Trophoblast cell (in vitro differentiated cells and primary cell): Measurements from ENCODE around the gene CLDN19.

ENCODE experiments used
- DNase-seq, 2 donors: peaks; one replicate each; pipeline ENCODE4 v3.0.0-alpha.2; 2016
- H2AFZ ChIP-seq: 2 replicates; pipeline ENCODE4 v1.6.1; 2013; ENCODE audit warnings: low read length, moderate library complexity, mild to moderate bottlenecking; ENCODE audit not compliant: insufficient read depth, poor library complexity
- H2AK5ac ChIP-seq: 2 replicates; pipeline ENCODE4 v1.6.1; 2013; ENCODE audit warnings: mild to moderate bottlenecking, low read length
- H2BK120ac ChIP-seq: 2 replicates; pipeline ENCODE4 v1.6.1; 2013; ENCODE audit warnings: low read length, mild to moderate bottlenecking, moderate library complexity; ENCODE audit not compliant: insufficient read depth, poor library complexity
- H2BK12ac ChIP-seq: 2 replicates; pipeline ENCODE4 v1.6.1; 2013; ENCODE audit warnings: mild to moderate bottlenecking, low read length, moderate library complexity
- H2BK5ac ChIP-seq: 2 replicates; pipeline ENCODE4 v1.6.1; 2013; ENCODE audit warnings: low read length, low read depth, moderate library complexity, mild to moderate bottlenecking; ENCODE audit not compliant: poor library complexity
- H3K14ac ChIP-seq: 2 replicates; pipeline ENCODE4 v1.6.1; 2013; ENCODE audit warnings: mild to moderate bottlenecking, low read length
- H3K18ac ChIP-seq: 2 replicates; pipeline ENCODE4 v1.6.1; 2013; ENCODE audit warnings: mild to moderate bottlenecking, low read length
- H3K23ac ChIP-seq: 2 replicates; pipeline ENCODE4 v1.6.1; 2013; ENCODE audit warnings: low read length
- H3K27ac ChIP-seq: 2 replicates; pipeline ENCODE4 v1.5.1; 2013; ENCODE audit warnings: low read depth, mild to moderate bottlenecking, inconsistent platforms, low read length, moderate library complexity
- H3K27me3 ChIP-seq: 2 replicates; pipeline ENCODE4 v1.6.1; 2013; ENCODE audit warnings: inconsistent platforms, mild to moderate bottlenecking, low read length, moderate library complexity; ENCODE audit not compliant: insufficient read depth
- H3K36me3 ChIP-seq, 2 experiments: 1 replicate in 1 of 2; 2 replicates in 1 of 2; pipeline ENCODE4 v1.6.1; 2013; ENCODE audit warnings: low read length in 2 of 2, mild to moderate bottlenecking in 2 of 2, moderate library complexity in 1 of 2; ENCODE audit not compliant: insufficient read depth in 2 of 2, control insufficient read depth in 1 of 2
- H3K4ac ChIP-seq: 2 replicates; pipeline ENCODE4 v1.6.1; 2013; ENCODE audit warnings: low read depth, mild to moderate bottlenecking, low read length, moderate library complexity
- H3K4me1 ChIP-seq, 2 experiments: 1 replicate in 1 of 2; 2 replicates in 1 of 2; pipeline ENCODE4 v1.6.1; 2013; ENCODE audit warnings: low read length in 2 of 2, mild to moderate bottlenecking in 2 of 2, moderate library complexity in 1 of 2; ENCODE audit not compliant: insufficient read depth in 2 of 2, control insufficient read depth in 1 of 2
- H3K4me2 ChIP-seq: 2 replicates; pipeline ENCODE4 v1.6.1; 2013; ENCODE audit warnings: inconsistent platforms, mild to moderate bottlenecking, low read length, moderate library complexity
- H3K4me3 ChIP-seq: 2 replicates; pipeline ENCODE4 v1.5.1; 2013; ENCODE audit warnings: mild to moderate bottlenecking, low read depth, low read length, inconsistent platforms
- H3K79me1 ChIP-seq: one replicate; pipeline ENCODE4 v1.6.1; 2013; ENCODE audit warnings: low read length
- H3K79me2 ChIP-seq: 2 replicates; pipeline ENCODE4 v1.6.1; 2013; ENCODE audit warnings: low read length, mild to moderate bottlenecking; ENCODE audit not compliant: control insufficient read depth, insufficient read depth, poor library complexity
- H3K9ac ChIP-seq: 2 replicates; pipeline ENCODE4 v1.6.1; 2013; ENCODE audit warnings: mild to moderate bottlenecking, low read length
- H3K9me3 ChIP-seq: 2 replicates; pipeline ENCODE4 v1.6.1; 2013; ENCODE audit warnings: low read depth, mild to moderate bottlenecking, control low read depth, inconsistent platforms, low read length; ENCODE audit not compliant: insufficient read depth
- H4K12ac ChIP-seq: 2 replicates; pipeline ENCODE4 v1.6.1; 2013; ENCODE audit warnings: low read depth, mild to moderate bottlenecking, low read length, moderate library complexity
- H4K8ac ChIP-seq: 2 replicates; pipeline ENCODE4 v1.6.1; 2013; ENCODE audit warnings: low read depth, mild to moderate bottlenecking, low read length, moderate library complexity
- H4K91ac ChIP-seq: one replicate; pipeline ENCODE4 v1.6.1; 2013; ENCODE audit warnings: low read depth, mild to moderate bottlenecking, low read length, moderate library complexity
- whole genome bisulfite sequencing: extraction: QIAGEN DNeasy Blood & Tissue Kit; methylation state at CpG from one replicate; pipeline ENCODE4 v1.1.7; 2013; ENCODE audit warnings: missing lambda C conversion rate; ENCODE audit not compliant: insufficient read length, insufficient coverage; ENCODE audit errors: extremely low coverage; 5-methylcytosine and 5-hydroxymethylcytosine counted together

The CLDN19 gene

GRCh38 chr1:42759114-42759513, 19.1 kb upstream of the CLDN19 start:
- Histone ChIP-seq H3K23ac (no peak overlapping the region), H3K36me3 (peaks cover 35 to 49% of the 10 kb centered on the region in 2 experiments), H3K27ac (no peak overlapping the region), H4K91ac (no peak overlapping the region), H3K18ac (no peak overlapping the region), H2BK5ac (no peak overlapping the region), H3K79me1 (no peaks in the 10 kb centered on the region), H4K12ac (no peak overlapping the region), H2AK5ac (no peak overlapping the region), H3K79me2 (no peaks in the 10 kb centered on the region), H3K14ac (no peak overlapping the region), H2AFZ (no peak overlapping the region), H3K9ac (no peak overlapping the region), H2BK120ac (no peak overlapping the region), H4K8ac (no peak overlapping the region), H3K9me3 (no peaks in the 10 kb centered on the region), H3K4ac (no peak overlapping the region), H3K27me3 (no peaks in the 10 kb centered on the region), H3K4me2 (no peak overlapping the region), H3K4me1 (no peaks in the 10 kb centered on the region), H3K4me3 (no peak overlapping the region), H2BK12ac (no peak overlapping the region)
- DNase-seq, result no peak
- no CpG with 5 or more reads among the region's 9 CpGs for WGBS

- no CpG with 5 or more reads among the region's 3 CpGs for WGBS
- H2BK5ac ChIP-seq, result no peak overlapping the region
- DNase-seq, result no peak
- no peak overlapping the region for H3K4me2 ChIP-seq
- no peak overlapping the region for H3K4ac ChIP-seq
- no peak overlapping the region for H4K12ac ChIP-seq
- H3K9ac ChIP-seq, result no peak overlapping the region
- H3K4me3 ChIP-seq, result no peak overlapping the region
- H4K91ac ChIP-seq, result no peak overlapping the region
- no peaks in the 10 kb centered on the region for H3K79me2 ChIP-seq
- no peaks in the 10 kb centered on the region for H3K79me1 ChIP-seq
- no peak overlapping the region for H2BK120ac ChIP-seq
- H3K27me3 ChIP-seq, result no peaks in the 10 kb centered on the region
- no peak overlapping the region for H3K18ac ChIP-seq
- H3K4me1 ChIP-seq, result no peaks in the 10 kb centered on the region
- no peak overlapping the region for H3K27ac ChIP-seq
- H3K23ac ChIP-seq, result no peak overlapping the region
- H2AK5ac ChIP-seq, result no peak overlapping the region
- peaks cover 39 to 53% of the 10 kb centered on the region in 2 experiments for H3K36me3 ChIP-seq
- H2AFZ ChIP-seq, result no peak overlapping the region
- H4K8ac ChIP-seq, result no peak overlapping the region
- no peaks in the 10 kb centered on the region for H3K9me3 ChIP-seq
- H3K14ac ChIP-seq, result no peak overlapping the region
- no peak overlapping the region for H2BK12ac ChIP-seq
These were observed 18.6 kb upstream of the CLDN19 start for GRCh38 chr1:42758641-42759040.

GRCh38 chr1:42757892-42758275, 17.8 kb upstream of the CLDN19 start:
- Histone ChIP-seq H3K27me3 (no peaks in the 10 kb centered on the region), H3K4me1 (no peaks in the 10 kb centered on the region), H4K8ac (no peak overlapping the region), H2BK120ac (no peak overlapping the region), H3K36me3 (peaks cover 40 to 53% of the 10 kb centered on the region in 2 experiments), H3K18ac (no peak overlapping the region), H4K91ac (no peak overlapping the region), H3K27ac (no peak overlapping the region), H3K79me2 (no peaks in the 10 kb centered on the region), H3K4ac (no peak overlapping the region), H3K4me3 (no peak overlapping the region), H2AK5ac (no peak overlapping the region), H3K23ac (no peak overlapping the region), H2AFZ (no peak overlapping the region), H3K9ac (no peak overlapping the region), H3K9me3 (no peaks in the 10 kb centered on the region), H4K12ac (no peak overlapping the region), H3K4me2 (no peak overlapping the region), H2BK12ac (no peak overlapping the region), H2BK5ac (no peak overlapping the region), H3K79me1 (no peaks in the 10 kb centered on the region), H3K14ac (no peak overlapping the region)
- DNase-seq, result no peak

- peaks cover 2% of the 10 kb centered on the region for H3K9me3 ChIP-seq
- H3K27me3 ChIP-seq, result no peaks in the 10 kb centered on the region
- peak overlapping the region; percentile 13 for H4K91ac ChIP-seq
- no peak overlapping the region for H3K23ac ChIP-seq
- H3K4me1 ChIP-seq, result no peaks in the 10 kb centered on the region
- H2BK12ac ChIP-seq, result no peak overlapping the region
- H3K79me1 ChIP-seq, result no peaks in the 10 kb centered on the region
- H2AFZ ChIP-seq, result peak overlapping the region; percentile 23
- H3K18ac ChIP-seq, result no peak overlapping the region
- no peak overlapping the region for H3K4me3 ChIP-seq
- no peak overlapping the region for H2BK120ac ChIP-seq
- WGBS, result no CpG with 5 or more reads among the region's 17 CpGs
- no peak overlapping the region for H2BK5ac ChIP-seq
- H4K12ac ChIP-seq, result peak overlapping the region; percentile 40
- H3K14ac ChIP-seq, result no peak overlapping the region
- no peak overlapping the region for H2AK5ac ChIP-seq
- H4K8ac ChIP-seq, result peak overlapping the region; percentile 37
- no peak overlapping the region for H3K4ac ChIP-seq
- H3K27ac ChIP-seq, result no peak overlapping the region
- peaks cover 40 to 56% of the 10 kb centered on the region in 2 experiments for H3K36me3 ChIP-seq
- peak in 1 of 2 donors; percentile 82 for DNase-seq
- no peak overlapping the region for H3K4me2 ChIP-seq
- H3K9ac ChIP-seq, result no peak overlapping the region
- no peaks in the 10 kb centered on the region for H3K79me2 ChIP-seq
These were observed 17.2 kb upstream of the CLDN19 start for GRCh38 chr1:42756956-42757891.
